Muscle layer of colon (tissue), 2 donors: ENCODE results near the gene CBX2.

Experiments used
- H3K27ac ChIP-seq: one replicate; pipeline ENCODE4 v1.7.0; 2013; ENCODE audit warnings: low read depth, mild to moderate bottlenecking, low read length, moderate library complexity
- H3K27me3 ChIP-seq, 2 donors: one replicate each; pipeline ENCODE4 v1.7.0; 2013; ENCODE audit warnings: low read length in 2 of 2, mild to moderate bottlenecking in 2 of 2; ENCODE audit not compliant: insufficient read depth in 2 of 2, control insufficient read depth in 1 of 2
- H3K36me3 ChIP-seq: one replicate; pipeline ENCODE4 v1.7.0; 2013; ENCODE audit warnings: mild to moderate bottlenecking, low read length; ENCODE audit not compliant: insufficient read depth
- H3K4me1 ChIP-seq: one replicate; pipeline ENCODE4 v1.7.0; 2013; ENCODE audit warnings: mild to moderate bottlenecking, low read length; ENCODE audit not compliant: insufficient read depth
- H3K4me3 ChIP-seq, 2 donors: one replicate each; pipeline ENCODE4 v1.7.0; 2013; ENCODE audit warnings: low read length in 2 of 2, low read depth in 1 of 2, mild to moderate bottlenecking in 1 of 2, moderate library complexity in 1 of 2
- H3K9ac ChIP-seq: one replicate; pipeline ENCODE4 v1.7.0; 2013; ENCODE audit warnings: low read length
- H3K9me3 ChIP-seq: one replicate; pipeline ENCODE4 v1.7.0; 2013; ENCODE audit warnings: mild to moderate bottlenecking, low read length
- donor health status: abdominal sarcoma.
- donor health status: Adenocarcinoma of cecum.

CBX2 gene

DNA sequence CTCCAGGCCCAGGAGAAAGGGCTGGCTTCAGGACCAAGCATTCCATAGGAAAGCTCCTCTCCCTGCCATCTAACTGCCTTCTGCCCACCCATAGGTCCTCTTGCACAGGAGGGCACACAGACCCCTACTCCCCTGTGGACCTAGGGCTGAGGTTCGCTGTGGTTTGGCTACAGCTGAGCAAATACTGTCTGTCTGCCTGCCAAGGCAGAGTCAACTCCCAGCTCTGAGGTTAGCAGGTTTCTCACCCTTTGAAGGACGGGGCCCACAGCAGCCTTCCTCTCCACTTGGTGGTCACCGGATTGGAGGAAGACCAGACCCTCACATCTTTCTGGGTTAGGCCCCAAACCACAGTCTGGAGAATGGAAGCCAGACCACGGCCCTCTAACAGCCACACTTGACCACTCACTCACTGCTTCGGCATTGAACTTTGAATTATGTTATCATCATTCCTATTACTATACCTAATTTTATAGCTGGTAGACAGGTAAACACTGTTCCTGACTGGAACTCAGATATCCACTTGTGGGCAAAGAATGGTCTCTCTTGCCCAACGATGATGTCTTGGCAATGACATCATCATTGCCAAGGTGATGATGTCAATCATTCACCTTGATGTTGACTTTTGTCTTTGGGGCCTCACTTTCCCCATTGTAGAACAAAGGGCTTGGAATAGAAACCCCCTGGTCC is 47.1 kb downstream of the CBX2 start:
- H3K27ac ChIP-seq: no peak overlapping the region
- no peak overlapping the region for H3K4me3 ChIP-seq
- H3K9ac ChIP-seq: no peak overlapping the region
- H3K4me1 ChIP-seq: no peaks in the 10 kb centered on the region
- H3K9me3 ChIP-seq: no peaks in the 10 kb centered on the region
- H3K27me3 ChIP-seq: no peaks in the 10 kb centered on the region
- H3K36me3 ChIP-seq: no peaks in the 10 kb centered on the region

DNA sequence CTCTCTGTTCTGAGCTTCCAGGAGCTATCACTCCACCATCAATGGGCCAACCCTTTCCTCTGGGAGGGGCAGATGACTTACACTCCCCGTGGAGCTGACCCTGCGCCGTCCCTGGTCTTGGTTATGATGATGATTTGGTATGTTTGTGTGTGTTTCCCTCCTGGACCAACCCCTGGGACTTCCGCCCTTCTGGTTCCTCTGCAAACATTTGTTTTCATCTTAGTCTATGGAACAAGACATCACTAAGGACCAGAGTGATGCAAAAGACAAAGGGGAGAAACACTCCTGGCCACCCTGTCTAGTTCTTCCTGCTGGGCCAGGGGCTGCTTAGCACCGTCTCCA is 47.6 kb downstream of the CBX2 start:
- Histone ChIP-seq H3K4me3 (no peak overlapping the region), H3K9me3 (no peaks in the 10 kb centered on the region), H3K36me3 (no peaks in the 10 kb centered on the region), H3K27me3 (no peaks in the 10 kb centered on the region), H3K27ac (no peak overlapping the region), H3K9ac (no peak overlapping the region), H3K4me1 (no peaks in the 10 kb centered on the region)

DNA sequence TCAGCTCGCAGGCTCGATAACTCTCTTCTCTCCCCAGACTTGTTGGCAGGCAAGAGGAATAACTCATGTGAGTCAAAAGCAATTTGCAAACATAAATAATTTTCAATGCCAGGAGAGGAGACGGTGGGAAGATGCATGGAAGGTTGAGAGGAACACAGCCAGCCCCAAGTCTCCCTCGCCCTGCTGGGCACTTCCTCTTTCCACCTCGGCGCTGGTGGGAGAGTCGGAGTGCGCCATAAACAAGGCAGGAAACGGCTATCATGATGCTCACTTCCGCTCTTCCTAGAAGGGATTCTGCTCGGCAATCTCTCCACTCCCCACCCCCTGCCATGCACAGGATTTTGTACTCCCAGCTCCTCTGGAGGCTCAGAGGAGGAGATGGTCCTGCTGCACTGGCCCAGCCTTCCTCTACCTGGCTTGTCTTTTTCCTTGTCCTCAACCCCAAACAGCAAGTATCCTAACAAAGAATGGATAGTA is 48.3 kb downstream of the CBX2 start:
- H3K27me3 ChIP-seq: no peaks in the 10 kb centered on the region
- no peak overlapping the region for H3K4me3 ChIP-seq
- H3K36me3 ChIP-seq: no peaks in the 10 kb centered on the region
- no peak overlapping the region for H3K27ac ChIP-seq
- no peaks in the 10 kb centered on the region for H3K9me3 ChIP-seq
- H3K9ac ChIP-seq: no peak overlapping the region
- peaks cover 2% of the 10 kb centered on the region for H3K4me1 ChIP-seq

DNA sequence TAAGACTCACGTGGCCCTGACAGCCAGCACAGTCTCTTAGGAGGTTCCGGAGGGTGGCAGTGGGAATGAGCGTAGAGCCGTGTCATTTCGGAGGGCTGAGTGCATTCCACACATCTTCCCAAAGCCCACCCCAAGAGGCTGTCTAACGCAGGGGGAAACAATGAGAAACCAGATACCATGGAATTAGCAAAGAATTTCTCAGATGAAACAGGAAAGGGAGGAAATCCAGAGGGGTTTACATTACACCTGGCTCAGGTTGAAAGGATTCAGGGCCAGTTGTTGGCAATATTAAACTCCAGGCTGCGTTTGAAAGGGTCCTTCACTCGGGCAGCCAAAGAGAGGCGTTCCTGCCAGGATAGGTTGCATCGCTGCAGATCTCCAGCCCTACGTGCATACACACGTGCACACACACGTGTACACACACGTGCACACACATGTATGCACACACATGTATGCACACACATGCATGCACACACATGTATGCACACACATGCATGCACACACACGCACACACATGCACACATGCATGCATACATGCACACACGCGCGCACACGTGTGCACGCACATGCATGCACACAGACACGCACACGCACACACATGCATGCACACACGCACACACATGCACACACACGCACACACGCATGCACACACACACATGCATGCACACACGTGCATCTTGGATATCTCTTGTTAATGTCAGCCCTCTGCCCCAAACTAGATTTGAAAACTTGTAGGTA is 49.1 kb downstream of the CBX2 start:
- H3K4me3 ChIP-seq: no peak overlapping the region
- H3K4me1 ChIP-seq: peaks cover 9% of the 10 kb centered on the region
- no peaks in the 10 kb centered on the region for H3K27me3 ChIP-seq
- H3K27ac ChIP-seq: no peak overlapping the region
- no peaks in the 10 kb centered on the region for H3K9me3 ChIP-seq
- no peak overlapping the region for H3K9ac ChIP-seq
- no peaks in the 10 kb centered on the region for H3K36me3 ChIP-seq

DNA sequence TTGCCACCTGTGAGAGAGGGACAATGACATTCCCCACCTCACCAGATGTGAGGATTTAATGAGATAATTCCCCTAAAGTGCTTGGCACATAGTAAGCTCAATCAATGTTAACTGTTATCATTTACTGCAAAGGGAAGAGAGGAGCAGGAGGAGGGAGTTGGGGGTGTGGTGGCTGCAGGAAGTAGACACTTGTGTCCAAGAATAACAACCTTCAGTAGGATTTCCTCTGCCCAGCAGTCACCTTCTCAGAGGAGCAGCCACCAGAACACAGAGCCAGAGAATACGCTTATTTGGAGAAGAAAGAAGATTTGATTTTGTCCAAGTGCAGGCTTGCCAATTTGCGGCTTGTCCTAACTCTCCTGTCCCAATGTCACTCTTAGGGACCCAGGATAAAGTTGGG is 51.1 kb downstream of the CBX2 start:
- no peak overlapping the region for H3K9ac ChIP-seq
- no peaks in the 10 kb centered on the region for H3K27me3 ChIP-seq
- H3K9me3 ChIP-seq: no peaks in the 10 kb centered on the region
- no peak overlapping the region for H3K4me3 ChIP-seq
- peaks cover 15% of the 10 kb centered on the region for H3K4me1 ChIP-seq
- no peaks in the 10 kb centered on the region for H3K36me3 ChIP-seq
- H3K27ac ChIP-seq: no peak overlapping the region

DNA sequence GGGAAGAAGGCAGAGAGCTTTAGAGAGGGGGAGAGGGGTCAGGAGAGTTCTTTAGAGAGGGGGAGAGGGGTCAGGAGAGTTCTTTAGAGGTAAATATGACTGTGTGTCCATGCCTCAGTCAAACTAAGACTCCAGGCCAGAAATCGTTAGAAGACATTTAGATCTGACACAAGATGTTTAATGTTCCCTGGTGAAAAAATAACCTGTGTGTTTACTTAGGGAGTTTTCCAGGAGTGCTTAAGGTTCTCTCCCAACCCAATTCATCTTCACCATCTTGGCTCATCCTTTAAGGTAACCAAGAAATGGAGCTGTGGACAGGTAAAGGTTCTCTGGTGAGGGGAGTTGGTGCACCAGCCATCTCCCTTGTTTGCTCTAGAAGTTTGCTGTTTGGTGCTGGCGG is 51.5 kb downstream of the CBX2 start:
- H3K4me3 ChIP-seq: no peak overlapping the region
- no peaks in the 10 kb centered on the region for H3K9me3 ChIP-seq
- no peak overlapping the region for H3K27ac ChIP-seq
- H3K9ac ChIP-seq: no peak overlapping the region
- no peaks in the 10 kb centered on the region for H3K36me3 ChIP-seq
- peaks cover 15% of the 10 kb centered on the region for H3K4me1 ChIP-seq
- no peaks in the 10 kb centered on the region for H3K27me3 ChIP-seq

DNA sequence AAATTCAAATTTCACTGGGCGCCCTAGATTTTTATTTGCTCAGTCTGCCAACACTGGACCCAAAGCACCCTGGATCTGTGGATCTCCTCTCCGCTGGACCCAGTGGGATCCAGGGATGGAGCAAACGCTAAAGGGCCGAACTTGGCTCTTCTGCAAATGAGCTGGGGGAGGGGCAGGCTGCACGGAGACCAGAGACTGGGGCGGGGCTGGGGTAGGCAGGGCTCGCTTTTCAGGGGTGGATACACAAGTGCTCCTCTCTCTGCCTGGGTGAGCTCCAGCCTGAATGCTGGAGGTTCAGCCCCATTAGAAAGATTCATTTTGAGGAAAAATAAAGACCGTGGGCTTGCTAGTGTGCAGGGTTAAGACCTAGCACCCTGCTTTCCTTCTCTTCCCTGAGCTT is 52.4 kb downstream of the CBX2 start:
- H3K36me3 ChIP-seq: peaks cover 8% of the 10 kb centered on the region
- peaks cover 15% of the 10 kb centered on the region for H3K4me1 ChIP-seq
- H3K4me3 ChIP-seq: no peak overlapping the region
- H3K27me3 ChIP-seq: no peaks in the 10 kb centered on the region
- no peaks in the 10 kb centered on the region for H3K9me3 ChIP-seq
- H3K27ac ChIP-seq: no peak overlapping the region
- H3K9ac ChIP-seq: no peak overlapping the region

DNA sequence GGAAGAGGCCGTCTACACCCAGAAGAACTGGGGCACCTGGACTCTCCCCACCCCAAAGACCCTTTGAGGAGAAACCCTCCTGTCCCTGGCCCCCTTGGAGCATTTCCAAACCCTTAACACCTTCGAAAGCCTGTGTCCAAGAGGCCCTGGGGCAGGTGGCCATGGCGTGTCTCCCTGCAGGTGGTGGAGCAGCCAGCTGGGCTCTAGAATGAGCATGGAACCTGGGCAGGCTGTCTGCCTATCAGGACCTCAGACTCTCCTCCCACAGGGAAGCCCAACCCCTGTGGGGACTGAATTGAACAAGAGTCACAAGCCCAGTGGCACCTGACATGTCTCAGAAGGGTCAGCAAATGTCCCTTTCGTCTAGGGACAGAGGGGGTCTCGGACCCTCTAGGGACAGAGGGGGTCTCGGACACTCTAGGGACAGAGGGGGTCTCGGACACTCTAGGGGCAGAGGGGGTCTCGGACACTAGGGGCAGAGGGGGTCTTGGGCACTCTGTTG is 52.9 kb downstream of the CBX2 start:
- Histone ChIP-seq H3K4me3 (no peak overlapping the region), H3K27ac (no peak overlapping the region)

DNA sequence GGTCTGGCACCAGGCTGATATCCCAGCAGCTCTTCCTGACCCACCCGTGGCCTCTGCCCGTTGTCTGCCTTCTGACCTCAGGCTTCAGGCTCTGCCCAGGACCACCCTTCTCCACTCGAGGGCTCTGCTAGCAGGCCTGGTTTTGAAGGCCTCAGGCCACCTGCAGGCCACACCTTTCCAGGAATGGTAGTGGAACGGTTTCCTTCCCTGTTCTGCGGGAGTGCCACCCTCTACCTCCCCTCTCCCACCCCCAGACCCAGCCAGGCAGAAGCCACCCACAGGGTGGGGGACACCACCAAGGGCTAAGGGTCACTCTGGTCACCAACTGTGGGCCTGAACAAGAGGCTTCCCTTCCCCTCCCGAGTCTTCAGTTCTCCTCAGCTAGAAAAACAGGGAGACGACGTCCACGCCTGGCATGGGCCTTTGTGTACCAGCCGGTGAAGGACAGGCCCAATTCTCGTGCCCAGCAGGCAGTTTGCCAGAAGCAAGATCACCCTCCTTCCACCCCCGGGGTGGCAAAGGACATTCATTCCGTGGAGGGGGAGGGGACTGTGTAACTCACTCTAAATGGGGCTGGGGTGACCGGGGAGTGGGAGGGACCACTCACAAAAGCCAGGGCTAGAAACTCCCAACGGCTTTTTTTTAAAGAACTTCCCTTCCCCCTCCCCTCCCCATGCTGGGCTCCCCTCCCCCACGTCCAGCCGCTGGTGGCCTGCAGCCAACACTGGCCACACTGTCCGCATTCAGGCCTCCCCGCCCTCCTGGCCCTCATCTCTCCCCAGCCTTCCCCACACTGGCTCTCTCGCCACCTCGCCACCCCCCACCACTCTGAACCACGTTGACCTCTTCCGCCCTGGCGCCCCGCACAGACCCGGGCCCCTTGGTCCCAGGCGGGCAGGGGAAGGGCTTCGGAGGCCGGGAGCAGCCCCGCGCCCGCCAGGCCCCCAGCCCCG is 53.6 kb downstream of the CBX2 start:
- Histone ChIP-seq H3K4me3 (peak overlapping the region in 1 of 2 donors; percentile 36), H3K9ac (no peak overlapping the region), H3K27me3 (no peaks in the 10 kb centered on the region), H3K9me3 (no peaks in the 10 kb centered on the region), H3K27ac (no peak overlapping the region), H3K4me1 (peaks cover 18% of the 10 kb centered on the region), H3K36me3 (peaks cover 8% of the 10 kb centered on the region)

More for the DNA sequence above, 52.9 kb downstream of the CBX2 start:
- Histone ChIP-seq H3K27me3 (no peaks in the 10 kb centered on the region), H3K9ac (no peak overlapping the region), H3K4me1 (peaks cover 15% of the 10 kb centered on the region), H3K9me3 (no peaks in the 10 kb centered on the region), H3K36me3 (peaks cover 8% of the 10 kb centered on the region)

DNA sequence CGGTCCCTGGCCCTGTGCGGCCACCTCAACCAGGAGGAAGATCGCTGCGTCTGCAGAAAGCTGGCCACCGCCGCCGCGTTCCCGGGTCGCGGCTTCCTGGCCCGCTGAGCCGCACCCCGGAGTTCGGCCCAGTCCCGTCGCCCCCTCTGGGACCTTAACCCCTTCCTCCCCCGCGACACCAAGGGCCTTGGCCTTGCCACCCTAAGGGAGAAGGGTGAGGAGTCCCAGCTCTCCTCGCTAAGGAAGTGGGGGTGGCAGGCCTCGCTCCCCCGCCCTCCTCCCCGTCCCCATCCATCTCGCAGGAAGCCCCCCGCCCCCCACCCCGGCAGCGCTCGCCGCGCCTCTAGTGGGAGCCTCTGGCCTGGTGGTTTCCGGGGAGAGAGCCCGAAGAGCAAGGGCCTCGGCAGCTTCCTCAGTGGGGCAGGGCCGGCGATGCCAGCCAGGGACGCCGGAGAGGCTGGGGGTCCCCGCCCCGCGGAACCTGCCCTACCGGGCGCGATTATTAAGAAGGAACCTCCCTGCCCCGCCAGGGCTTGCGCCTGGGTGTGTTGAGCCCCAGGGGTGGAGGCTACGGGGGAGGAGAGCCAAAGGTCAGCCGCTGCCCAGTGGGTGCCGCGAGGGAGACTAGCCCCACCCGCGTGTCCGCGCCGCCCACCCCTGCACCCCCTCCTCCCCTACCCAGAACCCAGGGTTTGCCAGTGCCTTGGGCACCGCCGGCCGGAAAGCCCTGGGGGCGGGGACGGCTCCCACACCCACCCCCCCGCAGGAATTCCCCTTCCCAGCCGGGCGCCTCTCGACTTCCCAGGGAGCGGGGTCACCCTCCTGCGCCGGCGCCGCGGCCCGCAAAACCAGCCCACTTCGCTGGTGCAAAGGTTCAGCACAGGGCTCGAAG is 54.5 kb downstream of the CBX2 start:
- no peaks in the 10 kb centered on the region for H3K27me3 ChIP-seq
- H3K27ac ChIP-seq: no peak overlapping the region
- H3K4me3 ChIP-seq: peak overlapping the region in 1 of 2 donors; percentile 36
- no peaks in the 10 kb centered on the region for H3K9me3 ChIP-seq
- H3K36me3 ChIP-seq: peaks cover 8% of the 10 kb centered on the region
- peaks cover 27% of the 10 kb centered on the region for H3K4me1 ChIP-seq
- H3K9ac ChIP-seq: no peak overlapping the region
